Measurements from ENCODE around the gene PLPPR2.
"Not testable (repeated sequence)": the region's sequence is repeated elsewhere in the genome, so short reads cannot be mapped to it uniquely, and the experiment has no call there.

The PLPPR2 gene

GRCh38 chr19:11355160-11356073, at the start of gene PLPPR2:
Gene PLPPR2, plus strand, starts transcription at chr19:11355432. Its CDS starts 2,242 bp downstream, at chr19:11357674.
- peak; percentile 48 for DNase-seq

- DNase-seq, result no peak
Measured at GRCh38 chr19:11306337-11306736, 48.9 kb upstream of the PLPPR2 start.

- not testable (repeated sequence) for DNase-seq
Measured at GRCh38 chr19:11320278-11320995, 34.8 kb upstream of the PLPPR2 start.

GRCh38 chr19:11321191-11322126, 33.8 kb upstream of the PLPPR2 start:
- no peak for DNase-seq

- no peak for DNase-seq
Measured at GRCh38 chr19:11322269-11323024, 32.8 kb upstream of the PLPPR2 start.

GRCh38 chr19:11323601-11324078, 31.6 kb upstream of the PLPPR2 start:
- no peak for DNase-seq

GRCh38 chr19:11324079-11324661, 31.1 kb upstream of the PLPPR2 start:
- no peak for DNase-seq

GRCh38 chr19:11324748-11325389, 30.4 kb upstream of the PLPPR2 start:
- no peak for DNase-seq

GRCh38 chr19:11325544-11325943, 29.7 kb upstream of the PLPPR2 start:
- no peak for DNase-seq

- no peak for DNase-seq
Measured at GRCh38 chr19:11330127-11330526, 25.1 kb upstream of the PLPPR2 start.

GRCh38 chr19:11331502-11331901, 23.7 kb upstream of the PLPPR2 start:
- DNase-seq, result no peak

GRCh38 chr19:11332822-11333221, 22.4 kb upstream of the PLPPR2 start:
- DNase-seq, result no peak

- DNase-seq, result not testable (repeated sequence)
Measured at GRCh38 chr19:11333838-11334237, 21.4 kb upstream of the PLPPR2 start.

GRCh38 chr19:11335449-11336146, 19.6 kb upstream of the PLPPR2 start:
- DNase-seq, result no peak

GRCh38 chr19:11337080-11337479, 18.2 kb upstream of the PLPPR2 start:
- no peak for DNase-seq

GRCh38 chr19:11338121-11338520, 17.1 kb upstream of the PLPPR2 start:
- DNase-seq, result no peak

GRCh38 chr19:11338569-11339253, 16.5 kb upstream of the PLPPR2 start:
- DNase-seq, result no peak

GRCh38 chr19:11339254-11340098, 15.8 kb upstream of the PLPPR2 start, which contains the start of gene RAB3D:
Gene RAB3D, minus strand, starts transcription at chr19:11339657. Its CDS starts 2,258 bp downstream, at chr19:11337399.
- peak; percentile 79 for DNase-seq

- DNase-seq, result not testable (repeated sequence)
Measured at GRCh38 chr19:11340099-11340467, 15.1 kb upstream of the PLPPR2 start.

All from NCI-H1048 (cell line).